HepG2 (cell line): ENCODE data around the gene RPS6KA2. TPM values are rescaled to one million over a fixed set of nuclear protein-coding genes. Genes with fewer than 3 reads are reported as not detected.

Source experiments
- CCAR2 ChIP-seq: fragments of 200-400 bp; formaldehyde crosslinking; optimal IDR thresholded peaks from 2 replicates; pipeline ENCODE3; 2018; ENCODE audit warnings: low read depth, mild to moderate bottlenecking, low read length, moderate library complexity
- CTCF ChIP-seq: sonication (generic); formaldehyde crosslinking; IDR thresholded peaks from 2 replicates; pipeline ENCODE4 v1.5.0; 2020; ENCODE audit warnings: mild to moderate bottlenecking, missing genetic modification reagents, moderate library complexity
- FOSL1 ChIP-seq: sonication (generic); formaldehyde crosslinking; IDR thresholded peaks from 2 replicates; pipeline ENCODE4 v1.9.0; 2021; ENCODE audit warnings: missing genetic modification reagents, borderline replicate concordance
- FOXA3 ChIP-seq: IDR thresholded peaks from 2 replicates; pipeline ENCODE4 v1.6.1; 2016; ENCODE audit warnings: missing genetic modification reagents, missing compliant biosample characterization
- FOXJ3 ChIP-seq: sonication (generic); formaldehyde crosslinking; IDR thresholded peaks from 2 replicates; pipeline ENCODE4 v1.4.0; 2020; ENCODE audit warnings: missing genetic modification reagents, mild to moderate bottlenecking, borderline replicate concordance
- HIVEP1 ChIP-seq: sonication (generic); formaldehyde crosslinking; IDR thresholded peaks from 2 replicates; pipeline ENCODE4 v1.4.0; 2020; ENCODE audit warnings: mild to moderate bottlenecking, missing genetic modification reagents
- HNRNPUL1 ChIP-seq: fragments of 200-400 bp; formaldehyde crosslinking; IDR thresholded peaks from 2 replicates; pipeline ENCODE4 v1.6.1; 2017; ENCODE audit warnings: low read depth, mild to moderate bottlenecking, low read length, moderate library complexity
- LBX2 ChIP-seq: sonication (generic); formaldehyde crosslinking; IDR thresholded peaks from 2 replicates; pipeline ENCODE4 v1.5.0; 2020; ENCODE audit warnings: missing genetic modification reagents, mild to moderate bottlenecking, borderline replicate concordance
- NCOA1 ChIP-seq: sonication (generic); formaldehyde crosslinking; IDR thresholded peaks from 2 replicates; pipeline ENCODE4 v1.9.0; 2021; ENCODE audit warnings: missing genetic modification reagents
- NFE2L2 ChIP-seq: fragments of 150-350 bp; IDR thresholded peaks from 2 replicates; pipeline ENCODE4 v1.6.1; 2014; ENCODE audit warnings: low read length
- RXRB ChIP-seq: IDR thresholded peaks from 2 replicates; pipeline ENCODE4 v1.6.1; 2016; ENCODE audit warnings: borderline replicate concordance, missing genetic modification reagents, missing compliant biosample characterization
- SOX13 ChIP-seq, 3 experiments: fragments of 450-650 bp in 1 of 3; sonication (generic) in 1 of 3; formaldehyde crosslinking in 1 of 3; IDR thresholded peaks in 2 of 3; conservative IDR thresholded peaks in 1 of 3; 2 replicates each; pipeline versions ENCODE4 v1.5.0 to v1.6.1; 2016 to 2020; ENCODE audit warnings: antibody characterized with exemption in 1 of 3, mild to moderate bottlenecking in 1 of 3, missing compliant biosample characterization in 1 of 3, missing genetic modification reagents in 1 of 3, moderate library complexity in 1 of 3
- TCF12 ChIP-seq, 2 experiments: fragments of 450-650 bp in 1 of 2; sonication (generic) in 1 of 2; formaldehyde crosslinking in 1 of 2; IDR thresholded peaks; 2 replicates each; pipeline versions ENCODE4 v1.6.1 to v1.8.0; 2017 to 2022; ENCODE audit warnings: antibody characterized with exemption in 1 of 2, mild to moderate bottlenecking in 1 of 2, missing genetic modification reagents in 1 of 2, moderate library complexity in 1 of 2
- ZNF317 ChIP-seq: sonication (generic); formaldehyde crosslinking; IDR thresholded peaks from 2 replicates; pipeline ENCODE4 v1.5.0; 2020; ENCODE audit warnings: mild to moderate bottlenecking, missing genetic modification reagents
- ZNF34 ChIP-seq: sonication (generic); formaldehyde crosslinking; IDR thresholded peaks from 2 replicates; pipeline ENCODE4 v1.4.0; 2020; ENCODE audit warnings: mild to moderate bottlenecking, missing genetic modification reagents, borderline replicate concordance
- ZNF354B ChIP-seq: sonication (generic); formaldehyde crosslinking; IDR thresholded peaks from 2 replicates; pipeline ENCODE4 v1.8.0; 2022; ENCODE audit warnings: mild to moderate bottlenecking, missing genetic modification reagents
- ZNF567 ChIP-seq: sonication (generic); formaldehyde crosslinking; IDR thresholded peaks from 2 replicates; pipeline ENCODE4 v1.8.1; 2023; ENCODE audit warnings: mild to moderate bottlenecking, missing genetic modification reagents, borderline replicate concordance
- ZNF740 ChIP-seq: sonication (generic); formaldehyde crosslinking; IDR thresholded peaks from 2 replicates; pipeline ENCODE4 v1.4.0; 2020; ENCODE audit warnings: missing genetic modification reagents
- polyA plus RNA-seq, 8 experiments: library from polyadenylated mRNA; depleted of rRNA in 3 of 8; stranded (reverse) in 7 of 8; unstranded in 1 of 8; fragments of >200 nt; fragmentation: Illumina TruSeq in 4 of 8; extraction: Trizol in 4 of 8; gene quantifications; 2 replicates each; pipeline versions ENCODE4 v1.2.1 to v1.2.3, GENCODE V29; 2011 to 2016; ENCODE audit warnings: low read depth in 4 of 8, missing spikeins in 1 of 8, mixed read lengths in 1 of 8; ENCODE audit not compliant: insufficient read depth in 1 of 8
- total RNA-seq, 5 experiments: library from RNA; depleted of rRNA; stranded (reverse); fragments of >200 nt; fragmentation: Illumina TruSeq; extraction: Trizol; gene quantifications; 2 replicates each; pipeline ENCODE4 v1.2.3, GENCODE V29; 2016; ENCODE audit warnings: low read depth in 1 of 5
- TF ChIP-seq, protein P1 (sequence below): sonication (generic); formaldehyde crosslinking; IDR thresholded peaks from 2 replicates; pipeline ENCODE4 v1.9.0; 2021; ENCODE audit warnings: missing genetic modification reagents, mild to moderate bottlenecking, borderline replicate concordance
- TF ChIP-seq, protein P2 (sequence below): sonication (generic); formaldehyde crosslinking; IDR thresholded peaks from 2 replicates; pipeline ENCODE4 v1.5.1; 2020; ENCODE audit warnings: missing genetic modification reagents, mild to moderate bottlenecking, borderline replicate concordance
- TF ChIP-seq, protein P3 (sequence below): IDR thresholded peaks from 2 replicates; pipeline ENCODE4 v1.6.1; 2016; ENCODE audit warnings: low read depth, control low read depth

RPS6KA2 gene
- total and polyA plus RNA-seq, 2 of the 13 experiments (the other 11 are each of a cell fraction or from before 2014, with no cell fraction given), result 0.22 to 0.38 TPM

GRCh38 chr6:166420351-166420750 lies 206.7 kb downstream of the RPS6KA2 start (continued):
- TF ChIP-seq RXRB (CRISPR knock-in tag) (peak; percentile 66; the same call in 1 of the 2 replicates), ZNF567 (CRISPR knock-in tag) (no peak), ZNF34 (no peak), HNRNPUL1 (no peak), HIVEP1 (CRISPR knock-in tag) (no peak), FOXA3 (CRISPR knock-in tag) (peak; percentile 88), TCF12 (IDR thresholded peaks at IDR 0.05) (no peak), TCF12 (CRISPR knock-in tag; IDR thresholded peaks at IDR 0.05) (no peak), CTCF (CRISPR knock-in tag) (peak; percentile 80), NCOA1 (CRISPR knock-in tag) (no peak), SOX13 (IDR thresholded peaks at IDR 0.05) (no peak), SOX13 (CRISPR knock-in tag; conservative IDR thresholded peaks at IDR 0.05 in 1 of 2, IDR thresholded peaks at IDR 0.05 in 1 of 2) (peak in 1 of 2 experiments; percentile 62; a peak in 2 of 4 replicates), CCAR2 (no peak), FOSL1 (CRISPR knock-in tag) (no peak), ZNF740 (CRISPR knock-in tag) (no peak), LBX2 (no peak), ZNF317 (CRISPR knock-in tag) (no peak), FOXJ3 (CRISPR knock-in tag) (no peak), NFE2L2 (no peak), ZNF354B (CRISPR knock-in tag) (no peak)
- TF ChIP-seq, protein P1, sequence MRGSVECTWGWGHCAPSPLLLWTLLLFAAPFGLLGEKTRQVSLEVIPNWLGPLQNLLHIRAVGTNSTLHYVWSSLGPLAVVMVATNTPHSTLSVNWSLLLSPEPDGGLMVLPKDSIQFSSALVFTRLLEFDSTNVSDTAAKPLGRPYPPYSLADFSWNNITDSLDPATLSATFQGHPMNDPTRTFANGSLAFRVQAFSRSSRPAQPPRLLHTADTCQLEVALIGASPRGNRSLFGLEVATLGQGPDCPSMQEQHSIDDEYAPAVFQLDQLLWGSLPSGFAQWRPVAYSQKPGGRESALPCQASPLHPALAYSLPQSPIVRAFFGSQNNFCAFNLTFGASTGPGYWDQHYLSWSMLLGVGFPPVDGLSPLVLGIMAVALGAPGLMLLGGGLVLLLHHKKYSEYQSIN, result no peak
- TF ChIP-seq, protein P2, sequence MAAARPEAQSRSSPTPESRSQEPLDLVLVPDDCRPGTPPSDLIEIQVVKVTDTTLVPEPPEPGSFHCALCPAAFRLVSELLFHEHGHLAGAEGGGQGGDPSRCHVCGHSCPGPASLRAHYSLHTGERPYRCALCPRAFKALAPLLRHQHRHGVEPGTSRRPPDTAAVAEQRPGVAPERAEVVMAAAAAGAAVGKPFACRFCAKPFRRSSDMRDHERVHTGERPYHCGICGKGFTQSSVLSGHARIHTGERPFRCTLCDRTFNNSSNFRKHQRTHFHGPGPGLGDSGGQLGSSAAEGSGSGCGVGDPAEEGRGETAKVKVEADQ (CRISPR knock-in tag), result no peak; the same call in 1 of the 2 replicates
- TF ChIP-seq, protein P3, sequence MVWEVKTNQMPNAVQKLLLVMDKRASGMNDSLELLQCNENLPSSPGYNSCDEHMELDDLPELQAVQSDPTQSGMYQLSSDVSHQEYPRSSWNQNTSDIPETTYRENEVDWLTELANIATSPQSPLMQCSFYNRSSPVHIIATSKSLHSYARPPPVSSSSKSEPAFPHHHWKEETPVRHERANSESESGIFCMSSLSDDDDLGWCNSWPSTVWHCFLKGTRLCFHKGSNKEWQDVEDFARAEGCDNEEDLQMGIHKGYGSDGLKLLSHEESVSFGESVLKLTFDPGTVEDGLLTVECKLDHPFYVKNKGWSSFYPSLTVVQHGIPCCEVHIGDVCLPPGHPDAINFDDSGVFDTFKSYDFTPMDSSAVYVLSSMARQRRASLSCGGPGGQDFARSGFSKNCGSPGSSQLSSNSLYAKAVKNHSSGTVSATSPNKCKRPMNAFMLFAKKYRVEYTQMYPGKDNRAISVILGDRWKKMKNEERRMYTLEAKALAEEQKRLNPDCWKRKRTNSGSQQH (CRISPR knock-in tag), result 0 out of 2 replicates have a peak, but pooled peaks have one; percentile 46
